Gastroesophageal sphincter (tissue), 3 donors: ENCODE results near the gene RAB19.

Source experiments
- EP300 ChIP-seq: sonication (generic); formaldehyde crosslinking; IDR thresholded peaks from one replicate; pipeline ENCODE4 v1.6.1; 2017; ENCODE audit warnings: antibody characterized with exemption, mild to moderate bottlenecking
- POLR2A ChIP-seq, 2 donors: fragments of 450-650 bp; IDR thresholded peaks; one replicate each; pipeline ENCODE4 v1.6.1; 2017; ENCODE audit warnings: antibody characterized with exemption in 2 of 2, mild to moderate bottlenecking in 2 of 2, moderate library complexity in 1 of 2
- POLR2AphosphoS5 ChIP-seq: sonication (generic); formaldehyde crosslinking; IDR thresholded peaks from one replicate; pipeline ENCODE4 v1.6.1; 2017; ENCODE audit warnings: antibody characterized with exemption
- TF ChIP-seq, protein P1 (sequence below), 4 experiments: fragments of 200-600 bp in 2 of 4; fragments of 450-650 bp in 2 of 4; sonication (generic) in 1 of 4; IDR thresholded peaks; one replicate each; pipeline ENCODE4 v1.5.1; 2017 to 2019; ENCODE audit warnings: antibody characterized with exemption in 4 of 4, mild to moderate bottlenecking in 2 of 4, moderate library complexity in 2 of 4

DNA sequence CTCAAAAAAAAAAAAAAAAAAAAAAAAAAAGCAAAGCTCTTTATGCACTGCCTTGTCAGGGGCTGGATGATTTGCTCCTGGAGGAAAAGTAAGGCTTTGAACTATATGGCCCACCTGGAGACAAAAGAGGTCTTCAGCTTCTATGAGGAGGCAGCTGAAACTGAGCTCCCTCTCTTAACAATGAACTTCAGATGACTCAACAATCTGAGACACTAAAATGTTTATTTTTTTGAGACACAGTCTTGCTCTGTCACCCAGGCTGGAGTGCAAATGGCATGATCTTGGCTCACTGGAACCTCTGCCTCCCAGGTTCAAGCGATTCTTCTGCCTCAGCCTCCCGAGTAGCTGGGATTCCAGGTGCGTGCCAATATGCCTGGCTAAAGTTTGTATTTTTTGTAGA is 36.7 kb downstream of the RAB19 start:
- TF ChIP-seq EP300 (no peak), POLR2AphosphoS5 (no peak), POLR2A (IDR thresholded peaks at IDR 0.05) (no peak)
- TF ChIP-seq, protein P1, sequence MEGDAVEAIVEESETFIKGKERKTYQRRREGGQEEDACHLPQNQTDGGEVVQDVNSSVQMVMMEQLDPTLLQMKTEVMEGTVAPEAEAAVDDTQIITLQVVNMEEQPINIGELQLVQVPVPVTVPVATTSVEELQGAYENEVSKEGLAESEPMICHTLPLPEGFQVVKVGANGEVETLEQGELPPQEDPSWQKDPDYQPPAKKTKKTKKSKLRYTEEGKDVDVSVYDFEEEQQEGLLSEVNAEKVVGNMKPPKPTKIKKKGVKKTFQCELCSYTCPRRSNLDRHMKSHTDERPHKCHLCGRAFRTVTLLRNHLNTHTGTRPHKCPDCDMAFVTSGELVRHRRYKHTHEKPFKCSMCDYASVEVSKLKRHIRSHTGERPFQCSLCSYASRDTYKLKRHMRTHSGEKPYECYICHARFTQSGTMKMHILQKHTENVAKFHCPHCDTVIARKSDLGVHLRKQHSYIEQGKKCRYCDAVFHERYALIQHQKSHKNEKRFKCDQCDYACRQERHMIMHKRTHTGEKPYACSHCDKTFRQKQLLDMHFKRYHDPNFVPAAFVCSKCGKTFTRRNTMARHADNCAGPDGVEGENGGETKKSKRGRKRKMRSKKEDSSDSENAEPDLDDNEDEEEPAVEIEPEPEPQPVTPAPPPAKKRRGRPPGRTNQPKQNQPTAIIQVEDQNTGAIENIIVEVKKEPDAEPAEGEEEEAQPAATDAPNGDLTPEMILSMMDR (IDR thresholded peaks at IDR 0.05) = no peak
